ENCODE results near the gene ZFP57.

GRCh38 chr6:29630315-29630714, 50.6 kb downstream of the ZFP57 start:
- no peak for TF ChIP-seq POLR2A (IDR thresholded peaks at IDR 0.05; ENCODE audit: low read length)
- no peak for TF ChIP-seq GATA1 (IDR thresholded peaks at IDR 0.05; ENCODE audit: low read depth, low read length)

All from erythroblast (primary cell).